Renal cortex interstitium (tissue), 11 donors: ENCODE data around the gene IL15RA. TPM values are rescaled to one million over a fixed set of nuclear protein-coding genes. Genes with fewer than 3 reads are reported as not detected.
A peak's percentile ranks its signal among the peaks of the same experiment; 100 is the strongest.
"Not testable (repeated sequence)": the region's sequence is repeated elsewhere in the genome, so short reads cannot be mapped to it uniquely, and the experiment has no call there.

Experiments used
- DNase-seq, 11 donors: peaks; one replicate each; pipeline ENCODE4 v3.0.0-alpha.2; 2013; ENCODE audit warnings: low read depth in 9 of 11, low spot score in 4 of 11; ENCODE audit errors: extremely low read depth in 1 of 11
- polyA plus RNA-seq, 3 donors: library from polyadenylated mRNA; unstranded; fragments of 120-200 nt; gene quantifications; one replicate each; pipeline ENCODE4 v1.2.1, GENCODE V29; 2013; ENCODE audit not compliant: insufficient read length in 3 of 3

Gene IL15RA
- polyA plus RNA-seq, 3 donors, result 1.6 to 2.4 (median 1.7) TPM

GRCh38 chr10:5976512-5977470, 552 bp downstream of the IL15RA start:
- peak in 6 of 11 donors; percentile 18 to 40 (median 27) for DNase-seq

GRCh38 chr10:5975641-5976473, 1.5 kb downstream of the IL15RA start:
- no peak for DNase-seq

DNA sequence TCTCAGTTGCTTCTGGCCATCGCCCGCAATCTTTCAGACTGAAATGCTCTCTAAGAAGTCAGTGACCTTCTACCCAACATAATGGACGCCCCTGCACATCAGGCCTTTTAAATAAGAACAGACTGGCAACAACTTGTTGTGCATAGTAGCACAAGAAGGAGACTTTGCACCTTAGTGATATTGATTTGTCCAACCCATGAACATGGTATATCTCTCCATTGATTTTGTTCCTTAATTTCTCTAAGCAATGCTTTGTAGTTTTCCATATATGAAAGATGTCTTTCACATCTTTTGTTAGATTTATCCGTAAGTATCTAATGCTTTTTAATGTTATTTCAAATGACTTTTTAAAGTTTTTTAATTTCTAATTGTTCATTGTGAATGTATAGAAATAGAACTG, 4.3 kb downstream of the IL15RA start:
- DNase-seq, result no peak

- DNase-seq, result no peak
Measured at GRCh38 chr10:5971886-5972285, 5.5 kb downstream of the IL15RA start.

DNA sequence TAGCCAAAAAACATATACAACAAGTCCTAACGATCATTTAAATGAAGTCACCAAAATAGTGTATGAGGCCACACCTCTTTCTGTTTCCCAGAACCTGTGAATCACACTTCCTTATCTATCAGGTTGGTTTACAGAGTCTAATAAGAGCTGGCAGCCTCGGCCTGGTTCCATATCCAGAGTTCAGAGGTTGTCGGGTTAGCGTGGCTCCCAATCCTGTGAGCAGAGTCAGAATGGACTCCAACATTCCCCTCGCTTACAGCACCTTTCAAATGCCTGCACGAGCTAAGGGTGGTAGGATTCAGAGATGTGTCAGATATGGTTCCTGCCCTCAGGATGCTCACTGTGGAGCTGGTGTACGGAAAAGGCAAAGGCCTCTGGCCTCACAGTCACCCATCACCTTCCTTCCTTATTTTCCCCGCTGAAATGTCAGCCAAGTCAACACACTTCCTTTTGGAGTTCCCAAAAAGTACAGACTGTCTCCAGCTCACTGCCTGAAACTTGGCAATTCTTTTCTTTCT, 6.0 kb downstream of the IL15RA start:
- no peak for DNase-seq

DNA sequence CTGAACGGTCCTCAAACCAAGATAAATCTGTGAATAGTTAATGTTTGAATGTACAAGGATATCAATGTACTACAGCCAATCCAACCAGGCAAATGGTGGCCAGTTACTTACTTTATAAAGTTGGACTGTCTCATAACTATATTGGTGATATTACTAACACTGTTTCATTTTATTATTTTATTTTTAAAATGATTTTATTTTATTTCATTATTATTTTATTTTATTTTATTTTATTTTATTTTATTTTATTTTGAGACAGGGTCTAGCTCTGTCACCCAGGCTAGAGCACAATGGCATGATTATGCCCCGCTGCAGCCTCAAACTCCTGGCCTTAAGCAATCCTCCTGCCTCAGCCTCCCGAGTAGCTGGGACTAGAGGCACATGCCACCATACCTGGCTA, 6.8 kb downstream of the IL15RA start:
- DNase-seq, result no peak

- DNase-seq, result no peak
Measured at GRCh38 chr10:5970066-5970465, 7.3 kb downstream of the IL15RA start.

- DNase-seq, result no peak
Measured at GRCh38 chr10:5968681-5969453, 8.5 kb downstream of the IL15RA start.

- no peak for DNase-seq
Measured at GRCh38 chr10:5968037-5968680, 9.2 kb downstream of the IL15RA start.

DNA sequence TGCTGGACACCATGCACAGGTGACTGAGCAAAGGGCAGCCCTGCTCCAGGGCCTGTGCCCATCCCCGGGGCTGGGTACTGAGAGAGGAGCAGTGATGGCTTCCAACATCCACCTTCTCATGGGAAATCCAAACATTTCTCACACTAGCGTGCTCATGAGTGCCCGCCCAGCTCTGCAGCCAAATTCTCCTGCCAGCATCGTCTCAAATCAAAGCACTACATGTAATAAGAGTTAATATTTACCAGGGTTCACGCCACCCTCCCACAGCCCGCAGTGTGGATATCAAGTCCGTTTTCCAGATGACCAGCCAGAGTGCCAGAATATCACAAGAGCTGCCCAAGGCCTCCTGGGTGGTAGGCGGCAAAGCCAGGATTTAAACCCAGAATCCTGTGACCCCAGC, 12.1 kb downstream of the IL15RA start:
- DNase-seq, result no peak

- DNase-seq, result no peak
Measured at GRCh38 chr10:5964736-5965135, 12.6 kb downstream of the IL15RA start.

GRCh38 chr10:5963591-5963990, 13.8 kb downstream of the IL15RA start:
- DNase-seq, result no peak

DNA sequence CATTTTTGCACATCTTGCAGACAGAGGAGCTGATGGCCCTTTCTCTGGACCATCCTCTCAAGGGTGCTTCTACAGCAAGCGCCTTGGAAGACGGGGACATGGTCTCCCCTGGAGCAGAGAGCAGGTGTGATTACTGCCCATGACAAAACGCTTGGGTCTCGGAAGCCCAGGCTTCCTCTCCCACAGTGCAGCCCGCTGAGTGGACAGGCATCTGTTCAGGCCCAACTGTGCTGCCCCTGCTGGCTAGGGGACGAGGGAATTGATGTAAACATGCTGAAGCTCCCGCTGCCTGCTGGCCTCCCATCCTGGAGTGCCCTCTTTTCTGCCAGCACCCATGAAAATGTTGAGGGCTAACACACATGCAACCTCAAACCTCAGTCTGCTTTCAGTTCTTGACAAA, 14.3 kb downstream of the IL15RA start:
- DNase-seq, result no peak

- not testable (repeated sequence) for DNase-seq
Measured at GRCh38 chr10:5962358-5962940, 14.9 kb downstream of the IL15RA start.

- DNase-seq, result no peak
Measured at GRCh38 chr10:5961405-5962100, 15.8 kb downstream of the IL15RA start.

DNA sequence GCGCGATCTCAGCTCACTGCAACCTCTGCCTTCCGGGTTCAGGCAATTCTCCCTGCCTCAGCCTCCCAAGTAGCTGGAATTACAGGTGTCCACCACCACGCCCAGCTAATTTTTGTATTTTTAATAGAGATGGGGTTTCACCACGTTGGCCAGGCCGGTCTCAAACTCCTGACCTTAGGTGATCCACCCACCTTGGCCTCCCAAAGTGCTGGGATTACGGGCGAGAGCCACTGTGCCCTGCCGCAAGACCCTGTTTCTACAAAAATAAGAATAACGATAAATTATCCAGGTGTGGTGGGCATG, 16.4 kb downstream of the IL15RA start:
- not testable (repeated sequence) for DNase-seq

DNA sequence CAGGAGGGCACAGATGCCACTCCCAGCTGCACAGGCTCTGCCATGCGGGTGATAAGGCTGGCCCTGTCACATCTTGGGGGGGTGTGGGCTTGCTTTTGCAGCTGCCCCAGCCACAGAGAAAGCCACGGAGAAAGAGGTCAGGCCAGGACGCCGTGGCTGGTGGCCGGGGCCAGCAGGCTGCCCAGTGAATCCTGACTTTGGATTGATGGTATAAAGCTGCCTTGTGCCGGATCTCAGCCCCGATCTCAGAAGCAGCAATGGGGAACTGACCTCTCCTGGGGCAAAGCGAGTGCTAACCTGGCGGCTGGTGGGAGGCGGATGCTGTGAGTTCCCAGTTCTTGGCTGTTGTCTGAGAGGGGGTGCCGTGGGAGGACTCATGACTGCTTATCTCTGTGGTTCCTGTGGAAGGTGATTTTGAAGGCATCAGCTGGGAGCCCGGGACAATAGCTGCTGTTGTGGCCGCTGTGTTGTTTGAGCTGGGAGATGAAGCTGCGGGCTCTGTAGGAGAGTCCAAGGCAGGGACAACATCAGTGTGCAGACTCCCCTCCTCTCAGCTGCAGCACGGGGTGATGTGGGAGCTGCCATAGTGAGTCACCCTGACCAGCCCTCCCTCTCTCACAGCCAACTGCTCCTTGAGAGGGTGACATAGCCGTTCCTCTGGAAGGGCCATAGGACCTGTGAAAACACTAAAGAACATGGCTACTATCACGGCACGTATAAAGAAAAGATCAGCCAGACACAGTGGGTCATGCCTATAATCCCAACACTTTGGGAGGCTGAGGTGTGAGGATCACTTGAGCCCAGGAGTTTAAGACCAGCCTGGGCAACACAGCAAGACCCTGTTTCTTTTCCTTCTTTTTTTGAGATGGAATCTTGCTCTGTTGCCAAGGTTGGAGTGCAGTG, 17.0 kb downstream of the IL15RA start:
- DNase-seq, result no peak
